Activated naive CD4-positive, alpha-beta T cell treated with anti-CD3 and anti-CD28 coated beads, Interleukin-2, amount 10 ng/mL, durations not matched to agents 7 days and 5 days (primary cell): ENCODE measurements around the gene AFAP1.

Experiments used
- CTCF ChIA-PET: fragments of 350-600 bp; sonication (Branson Sonifier 250); formaldehyde crosslinking; loops from one replicate; lab custom pipeline; 2021; ENCODE audit warnings: antibody characterized with exemption; lab: Charles Lee
- DNase-seq: peaks from one replicate; pipeline ENCODE4 v3.0.0-alpha.2; 2020
- H3K27ac Mint-ChIP-seq: one replicate; pipeline ENCODE4 v1.8.0; 2021; ENCODE audit warnings: mild to moderate bottlenecking, moderate library complexity, mixed read lengths
- H3K27me3 Mint-ChIP-seq: one replicate; pipeline ENCODE4 v1.8.0; 2021; ENCODE audit warnings: mild to moderate bottlenecking, mixed read lengths
- H3K36me3 Mint-ChIP-seq: one replicate; pipeline ENCODE4 v1.8.0; 2021; ENCODE audit warnings: mixed read lengths
- H3K4me1 Mint-ChIP-seq: one replicate; pipeline ENCODE4 v1.8.0; 2021; ENCODE audit warnings: mixed read lengths
- H3K4me3 Mint-ChIP-seq: one replicate; pipeline ENCODE4 v1.8.0; 2021; ENCODE audit warnings: mild to moderate bottlenecking, moderate library complexity, mixed read lengths
- H3K9me3 Mint-ChIP-seq: one replicate; pipeline ENCODE4 v1.8.0; 2021; ENCODE audit warnings: mixed read lengths

AFAP1 gene

GRCh38 chr4:7939377-7940108, at the start of gene AFAP1:
Gene AFAP1 (minus strand): TSS chr4:7939861. CDS start chr4:7872078, 67,783 bp downstream.
- DNase-seq = peak; percentile 91
- peaks cover 45% of the 10 kb centered on the region for H3K27me3 Mint-ChIP-seq
- CTCF ChIA-PET = interaction anchor here (0.7 to 1.4 kb wide), 5 partner anchors 10 to 137 kb away, joined by 3 to 4 read pairs (median 3); no protein-coding TSS in a partner anchor
- no peaks in the 10 kb centered on the region for H3K9me3 Mint-ChIP-seq
- no peak within 1 kb of the TSS for H3K27ac Mint-ChIP-seq
- H3K4me1 Mint-ChIP-seq = peaks cover 36% of the 10 kb centered on the region
- peak within 1 kb of the TSS; percentile 84 for H3K4me3 Mint-ChIP-seq
- peaks cover 8% of the 10 kb centered on the region for H3K36me3 Mint-ChIP-seq

- peaks cover 9% of the 10 kb centered on the region for H3K4me1 Mint-ChIP-seq
- H3K4me3 Mint-ChIP-seq = no peak overlapping the region
- CTCF ChIA-PET = interaction anchor here (1.1 to 7.1 kb wide), 13 partner anchors 9 to 227 kb away, joined by 3 to 192 read pairs (median 6); partner anchors contain the start of gene AFAP1
- no peaks in the 10 kb centered on the region for H3K9me3 Mint-ChIP-seq
- no peaks in the 10 kb centered on the region for H3K36me3 Mint-ChIP-seq
- no peak for DNase-seq
- no peak overlapping the region for H3K27ac Mint-ChIP-seq
- peaks cover 34% of the 10 kb centered on the region for H3K27me3 Mint-ChIP-seq
Measured at GRCh38 chr4:7988437-7988836, 48.8 kb upstream of the AFAP1 start.

- Mint-ChIP-seq H3K36me3 (no peaks in the 10 kb centered on the region), H3K27ac (no peak overlapping the region), H3K9me3 (no peaks in the 10 kb centered on the region), H3K4me3 (no peak overlapping the region), H3K4me1 (peaks cover 9% of the 10 kb centered on the region), H3K27me3 (peaks cover 35% of the 10 kb centered on the region)
- CTCF ChIA-PET = interaction anchor here (0.5 to 7.1 kb wide), 28 partner anchors 8 to 329 kb away, joined by 3 to 192 read pairs (median 4); partner anchors contain the start of gene AFAP1
- peak; percentile 85 for DNase-seq
Measured at GRCh38 chr4:7987148-7987989, 47.7 kb upstream of the AFAP1 start.

- Mint-ChIP-seq H3K36me3 (no peaks in the 10 kb centered on the region), H3K4me3 (no peak overlapping the region), H3K4me1 (peaks cover 9% of the 10 kb centered on the region), H3K27ac (no peak overlapping the region), H3K27me3 (peaks cover 41% of the 10 kb centered on the region), H3K9me3 (no peaks in the 10 kb centered on the region)
- CTCF ChIA-PET = interaction anchor here (0.7 to 7.1 kb wide), 15 partner anchors 14 to 263 kb away, joined by 3 to 192 read pairs (median 4); no protein-coding TSS in a partner anchor
- no peak for DNase-seq
Measured at GRCh38 chr4:7985891-7986441, 46.3 kb upstream of the AFAP1 start.

GRCh38 chr4:7985072-7985471, 45.4 kb upstream of the AFAP1 start:
- H3K4me3 Mint-ChIP-seq = no peak overlapping the region
- H3K36me3 Mint-ChIP-seq = no peaks in the 10 kb centered on the region
- H3K9me3 Mint-ChIP-seq = no peaks in the 10 kb centered on the region
- peaks cover 41% of the 10 kb centered on the region for H3K27me3 Mint-ChIP-seq
- CTCF ChIA-PET = interaction anchor here (3.3 to 7.1 kb wide), 4 partner anchors 21 to 186 kb away, joined by 10 to 192 read pairs (median 24); no protein-coding TSS in a partner anchor
- no peak for DNase-seq
- peaks cover 9% of the 10 kb centered on the region for H3K4me1 Mint-ChIP-seq
- H3K27ac Mint-ChIP-seq = no peak overlapping the region

- H3K4me1 Mint-ChIP-seq = peaks cover 9% of the 10 kb centered on the region
- CTCF ChIA-PET = interaction anchor here (1.0 to 7.1 kb wide), 3 partner anchors 107 to 180 kb away, joined by 4 to 192 read pairs (median 34); no protein-coding TSS in a partner anchor
- H3K36me3 Mint-ChIP-seq = no peaks in the 10 kb centered on the region
- H3K27me3 Mint-ChIP-seq = peaks cover 38% of the 10 kb centered on the region
- DNase-seq = no peak
- H3K4me3 Mint-ChIP-seq = no peak overlapping the region
- no peaks in the 10 kb centered on the region for H3K9me3 Mint-ChIP-seq
- no peak overlapping the region for H3K27ac Mint-ChIP-seq
Measured at GRCh38 chr4:7984286-7984925, 44.7 kb upstream of the AFAP1 start.

GRCh38 chr4:7983296-7983695, 43.6 kb upstream of the AFAP1 start:
- DNase-seq = no peak
- Mint-ChIP-seq H3K9me3 (no peaks in the 10 kb centered on the region), H3K4me1 (peaks cover 11% of the 10 kb centered on the region), H3K27me3 (peaks cover 38% of the 10 kb centered on the region), H3K4me3 (no peak overlapping the region), H3K36me3 (no peaks in the 10 kb centered on the region), H3K27ac (no peak overlapping the region)
- CTCF ChIA-PET = interaction anchor here (1.0 to 1.6 kb wide), 3 partner anchors 45 to 179 kb away, joined by 4 read pairs; no protein-coding TSS in a partner anchor

- CTCF ChIA-PET = interaction anchor here (1.5 kb wide), 1 partner anchor 136 kb away, joined by 4 read pairs; no protein-coding TSS in a partner anchor
- Mint-ChIP-seq H3K27ac (no peak overlapping the region), H3K4me1 (peaks cover 11% of the 10 kb centered on the region), H3K9me3 (no peaks in the 10 kb centered on the region), H3K27me3 (peaks cover 34% of the 10 kb centered on the region), H3K4me3 (no peak overlapping the region), H3K36me3 (no peaks in the 10 kb centered on the region)
- DNase-seq = no peak
Measured at GRCh38 chr4:7981738-7982394, 42.2 kb upstream of the AFAP1 start.

GRCh38 chr4:7980036-7980435, 40.4 kb upstream of the AFAP1 start:
- H3K36me3 Mint-ChIP-seq = no peaks in the 10 kb centered on the region
- H3K27me3 Mint-ChIP-seq = peaks cover 18% of the 10 kb centered on the region
- H3K4me3 Mint-ChIP-seq = no peak overlapping the region
- H3K27ac Mint-ChIP-seq = no peak overlapping the region
- H3K4me1 Mint-ChIP-seq = peaks cover 2% of the 10 kb centered on the region
- no peak for DNase-seq
- H3K9me3 Mint-ChIP-seq = no peaks in the 10 kb centered on the region
- CTCF ChIA-PET = interaction anchor here (1.5 to 2.1 kb wide), 2 partner anchors 9 to 176 kb away, joined by 4 to 8 read pairs; no protein-coding TSS in a partner anchor

- CTCF ChIA-PET = interaction anchor here (1.0 to 2.1 kb wide), 3 partner anchors 9 to 178 kb away, joined by 4 to 8 read pairs (median 5); no protein-coding TSS in a partner anchor
- Mint-ChIP-seq H3K4me1 (peaks cover 2% of the 10 kb centered on the region), H3K9me3 (no peaks in the 10 kb centered on the region), H3K4me3 (no peak overlapping the region), H3K36me3 (peaks cover 1% of the 10 kb centered on the region), H3K27me3 (peaks cover 14% of the 10 kb centered on the region), H3K27ac (no peak overlapping the region)
- no peak for DNase-seq
Measured at GRCh38 chr4:7979652-7979968, 39.9 kb upstream of the AFAP1 start.

- Mint-ChIP-seq H3K36me3 (peaks cover 2% of the 10 kb centered on the region), H3K27me3 (peaks cover 8% of the 10 kb centered on the region), H3K27ac (no peak overlapping the region), H3K4me3 (no peak overlapping the region), H3K9me3 (no peaks in the 10 kb centered on the region), H3K4me1 (peaks cover 2% of the 10 kb centered on the region)
- no peak for DNase-seq
- CTCF ChIA-PET = interaction anchor here (1.0 to 2.1 kb wide), 4 partner anchors 10 to 177 kb away, joined by 3 to 8 read pairs (median 4); no protein-coding TSS in a partner anchor
Measured at GRCh38 chr4:7978907-7979651, 39.4 kb upstream of the AFAP1 start.

- CTCF ChIA-PET = interaction anchor here (0.9 to 2.1 kb wide), 7 partner anchors 8 to 176 kb away, joined by 3 to 8 read pairs (median 4); no protein-coding TSS in a partner anchor
Measured at GRCh38 chr4:7978489-7978888, 38.8 kb upstream of the AFAP1 start.

More at GRCh38 chr4:7978489-7978888, 38.8 kb upstream of the AFAP1 start:
- H3K4me1 Mint-ChIP-seq = peaks cover 2% of the 10 kb centered on the region
- no peak overlapping the region for H3K4me3 Mint-ChIP-seq
- no peak for DNase-seq
- H3K27me3 Mint-ChIP-seq = peaks cover 7% of the 10 kb centered on the region
- peaks cover 2% of the 10 kb centered on the region for H3K36me3 Mint-ChIP-seq
- no peak overlapping the region for H3K27ac Mint-ChIP-seq
- no peaks in the 10 kb centered on the region for H3K9me3 Mint-ChIP-seq
